Adrenal gland (tissue), 12 donors: ENCODE results near the gene GABARAP. TPM values are rescaled to one million over a fixed set of nuclear protein-coding genes. Genes with fewer than 3 reads are reported as not detected.
A peak's percentile ranks its signal among the peaks of the same experiment; 100 is the strongest.

Source experiments
- DNase-seq, 7 donors: peaks; one replicate each; pipeline ENCODE4 v3.0.0-alpha.2; 2019 to 2020
- H3K27ac ChIP-seq, 5 donors: fragments of 200-600 bp; sonication (generic) in 4 of 5; 1 replicate in 3 of 5; 2 replicates in 2 of 5; pipeline versions ENCODE4 v1.5.1 to v1.8.0; 2016 to 2020; ENCODE audit warnings: mild to moderate bottlenecking in 1 of 5
- H3K27me3 ChIP-seq: fragments of 200-600 bp; 2 replicates; pipeline ENCODE4 v1.8.0; 2021
- H3K36me3 ChIP-seq, 2 donors: fragments of 200-600 bp; replicated peaks in 1 of 2; 1 replicate in 1 of 2; 2 replicates in 1 of 2; pipeline versions ENCODE4 v1.5.1 to v1.8.0; 2018 to 2022
- H3K4me1 ChIP-seq, 2 donors: fragments of 200-600 bp; replicated peaks in 1 of 2; 1 replicate in 1 of 2; 2 replicates in 1 of 2; pipeline versions ENCODE4 v1.5.1 to v1.8.0; 2018 to 2021
- H3K4me3 ChIP-seq, 4 donors: fragments of 200-600 bp; sonication (generic) in 3 of 4; one replicate each; pipeline ENCODE4 v1.5.1; 2016 to 2018
- H3K9me3 ChIP-seq, 3 donors: fragments of 200-600 bp; sonication (generic) in 1 of 3; replicated peaks in 1 of 3; 1 replicate in 2 of 3; 2 replicates in 1 of 3; pipeline versions ENCODE4 v1.5.1 to v1.8.0; 2016 to 2021
- POLR2A ChIP-seq, 2 donors: fragments of 450-650 bp; IDR thresholded peaks; one replicate each; pipeline ENCODE4 v1.6.1; 2017; ENCODE audit warnings: antibody characterized with exemption in 2 of 2, mild to moderate bottlenecking in 2 of 2, moderate library complexity in 1 of 2
- whole genome bisulfite sequencing, 4 donors: extraction: QIAGEN DNeasy Blood & Tissue Kit in 2 of 4; methylation state at CpG; one replicate each; pipeline versions ENCODE4 v1.1.5 to v1.1.7; 2013 to 2017; 5-methylcytosine and 5-hydroxymethylcytosine counted together
- intact Hi-C, 2 donors: fragments of 100-400 bp; cut with DNase I; formaldehyde crosslinking; loops; one replicate each; pipeline versions ENCODE4 v1.14.1 to v1.15.0; 2022 to 2023
- polyA plus RNA-seq, 3 donors: library from polyadenylated mRNA; stranded (reverse); fragments of 200-250 nt in 2 of 3; fragments of 350-450 nt in 1 of 3; fragmentation: Illumina TruSeq in 1 of 3; extraction: RNeasy Lipid Tissue Mini Kit (QIAGEN cat#74804) in 1 of 3; gene quantifications; one replicate each; pipeline ENCODE4 v1.2.3, GENCODE V29; 2013 to 2014
- total RNA-seq, 9 donors: library from RNA; depleted of rRNA in 4 of 9; stranded (reverse); fragments of >200 nt in 4 of 9; fragments of 120-200 nt in 1 of 9; fragmentation: NEBNext Ultra II Directional in 1 of 9; extraction: Animal tissue kit (Norgen Biotek cat#: 25700) in 1 of 9; gene quantifications; one replicate each; pipeline versions ENCODE4 v1.1.0 to v1.2.4, GENCODE V29; 2013 to 2023
- TF ChIP-seq, protein P1 (sequence below), 6 experiments: fragments of 450-650 bp in 4 of 6; fragments of 200-600 bp in 2 of 6; sonication (generic) in 1 of 6; IDR thresholded peaks; 1 replicate in 5 of 6; 2 replicates in 1 of 6; pipeline versions ENCODE4 v1.5.1 to v1.8.0; 2016 to 2021; ENCODE audit warnings: antibody characterized with exemption in 6 of 6, mild to moderate bottlenecking in 2 of 6, moderate library complexity in 1 of 6
- donor health status: healthy with polysubstance abuse.
- donor health status: Bipolar disorder and iron deficiency.
- donor health status: DM: yes; HTN: yes; CAD: no.
- donor health status: DM: no; HTN: no; CAD: no.
- donor health status: DM: no; HTN: no; CAD: no.
- donor health status: DM: yes; HTN: yes; CAD: no.

GABARAP gene
- total and polyA plus RNA-seq, 12 donors: 195 to 1,285 (median 840) TPM

DNA sequence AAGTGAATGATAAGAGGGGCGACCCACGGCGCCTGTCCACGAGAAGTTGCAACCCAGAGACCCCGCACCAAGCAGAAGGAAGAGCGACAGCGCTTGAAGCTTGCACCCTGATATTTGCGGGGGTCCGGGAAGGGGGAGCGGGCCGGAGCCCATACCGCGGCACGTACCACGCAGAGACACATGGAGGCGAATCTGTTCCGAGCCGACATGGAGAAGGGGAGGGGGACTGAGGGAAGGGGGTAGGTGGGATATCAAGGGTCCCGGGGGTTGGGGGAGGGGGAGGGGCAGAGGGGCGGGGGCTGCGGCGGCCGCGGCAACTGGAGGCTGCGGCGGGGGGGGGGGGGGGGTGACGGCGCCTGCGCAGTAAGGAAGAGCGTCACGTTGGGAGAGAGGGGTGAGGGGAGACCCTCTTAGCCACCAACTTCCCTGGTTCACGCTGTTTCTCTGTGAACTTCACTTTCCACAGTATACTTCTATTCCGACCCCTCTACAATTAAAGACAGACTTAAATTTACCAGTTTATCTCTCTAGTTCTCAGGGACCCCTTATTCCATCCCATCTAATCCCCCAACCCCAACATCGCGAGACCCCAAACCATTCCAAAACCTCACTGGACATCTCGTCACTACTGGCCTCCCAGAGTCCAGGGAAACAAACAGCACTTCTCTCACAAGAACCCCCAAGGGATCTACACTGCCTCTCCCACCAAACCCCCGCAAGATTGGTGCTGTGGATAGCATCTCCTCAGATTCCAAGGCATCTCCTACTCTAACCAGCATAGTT lies 30.6 kb downstream of the GABARAP start:
- no peak overlapping the region for H3K4me3 ChIP-seq
- H3K4me1 ChIP-seq: peaks cover 17 to 36% of the 10 kb centered on the region in 2 donors
- peak overlapping the region in 1 of 5 donors; percentile 34 for H3K27ac ChIP-seq
- DNase-seq: peak in 1 of 7 donors; percentile 21
- intact Hi-C loops: no loop called here
- TF ChIP-seq, protein P1, sequence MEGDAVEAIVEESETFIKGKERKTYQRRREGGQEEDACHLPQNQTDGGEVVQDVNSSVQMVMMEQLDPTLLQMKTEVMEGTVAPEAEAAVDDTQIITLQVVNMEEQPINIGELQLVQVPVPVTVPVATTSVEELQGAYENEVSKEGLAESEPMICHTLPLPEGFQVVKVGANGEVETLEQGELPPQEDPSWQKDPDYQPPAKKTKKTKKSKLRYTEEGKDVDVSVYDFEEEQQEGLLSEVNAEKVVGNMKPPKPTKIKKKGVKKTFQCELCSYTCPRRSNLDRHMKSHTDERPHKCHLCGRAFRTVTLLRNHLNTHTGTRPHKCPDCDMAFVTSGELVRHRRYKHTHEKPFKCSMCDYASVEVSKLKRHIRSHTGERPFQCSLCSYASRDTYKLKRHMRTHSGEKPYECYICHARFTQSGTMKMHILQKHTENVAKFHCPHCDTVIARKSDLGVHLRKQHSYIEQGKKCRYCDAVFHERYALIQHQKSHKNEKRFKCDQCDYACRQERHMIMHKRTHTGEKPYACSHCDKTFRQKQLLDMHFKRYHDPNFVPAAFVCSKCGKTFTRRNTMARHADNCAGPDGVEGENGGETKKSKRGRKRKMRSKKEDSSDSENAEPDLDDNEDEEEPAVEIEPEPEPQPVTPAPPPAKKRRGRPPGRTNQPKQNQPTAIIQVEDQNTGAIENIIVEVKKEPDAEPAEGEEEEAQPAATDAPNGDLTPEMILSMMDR (IDR thresholded peaks at IDR 0.05): no peak
- TF ChIP-seq POLR2A (IDR thresholded peaks at IDR 0.05): no peak
- no peaks in the 10 kb centered on the region for H3K36me3 ChIP-seq
- WGBS, 4 donors: 36 to 50% (median 43%) methylated on average over 22 to 37 of the region's 37 CpGs
- H3K27me3 ChIP-seq: no peaks in the 10 kb centered on the region
- no peaks in the 10 kb centered on the region for H3K9me3 ChIP-seq

DNA sequence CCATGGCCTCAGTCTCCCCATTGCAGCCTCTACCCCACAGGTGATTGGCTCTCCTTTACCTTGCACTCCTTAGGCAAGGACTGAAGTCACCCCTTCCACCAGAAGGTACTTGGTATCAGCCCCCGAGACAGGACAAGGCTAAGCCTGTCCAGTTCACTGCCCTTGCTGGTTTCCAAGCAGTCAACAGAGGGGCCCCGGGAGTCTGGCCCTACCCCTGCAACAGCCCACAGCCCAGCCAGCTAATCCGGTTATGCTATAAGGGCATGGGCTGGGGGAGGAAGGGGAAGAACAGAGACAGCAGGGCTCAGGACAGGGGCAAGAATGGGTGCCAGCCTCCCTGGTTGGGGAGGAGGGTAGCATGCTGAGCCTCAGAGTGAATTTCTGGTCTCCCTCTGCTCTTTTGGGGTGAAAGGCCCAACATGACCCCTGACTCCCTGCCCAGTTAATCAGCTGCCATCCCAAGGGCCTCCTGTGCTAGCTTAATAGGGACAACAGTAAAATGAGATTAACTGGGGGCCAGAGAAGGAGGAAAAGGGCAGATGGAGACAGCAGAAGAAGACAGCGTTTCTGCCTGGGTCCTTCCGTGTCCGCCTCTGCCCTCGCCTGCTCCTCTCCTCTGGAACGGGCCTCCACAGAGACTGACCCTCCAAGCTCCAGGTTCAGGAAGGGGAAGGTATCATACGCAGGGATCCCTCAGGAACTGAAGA lies 33.3 kb downstream of the GABARAP start:
- Histone ChIP-seq H3K27ac (peak overlapping the region in 1 of 5 donors; percentile 30), H3K4me1 (peaks cover 1 to 19% of the 10 kb centered on the region in 2 donors), H3K27me3 (no peaks in the 10 kb centered on the region), H3K36me3 (no peaks in the 10 kb centered on the region), H3K4me3 (no peak overlapping the region), H3K9me3 (no peaks in the 10 kb centered on the region)
- 72 to 85% (median 80%) methylated on average over 9 of the region's 9 CpGs for WGBS, 4 donors
- no peak for TF ChIP-seq POLR2A (IDR thresholded peaks at IDR 0.05)
- TF ChIP-seq, protein P1 (IDR thresholded peaks at IDR 0.05): no peak
- DNase-seq: peak in 1 of 7 donors; percentile 13
- intact Hi-C loops: no loop called here

DNA sequence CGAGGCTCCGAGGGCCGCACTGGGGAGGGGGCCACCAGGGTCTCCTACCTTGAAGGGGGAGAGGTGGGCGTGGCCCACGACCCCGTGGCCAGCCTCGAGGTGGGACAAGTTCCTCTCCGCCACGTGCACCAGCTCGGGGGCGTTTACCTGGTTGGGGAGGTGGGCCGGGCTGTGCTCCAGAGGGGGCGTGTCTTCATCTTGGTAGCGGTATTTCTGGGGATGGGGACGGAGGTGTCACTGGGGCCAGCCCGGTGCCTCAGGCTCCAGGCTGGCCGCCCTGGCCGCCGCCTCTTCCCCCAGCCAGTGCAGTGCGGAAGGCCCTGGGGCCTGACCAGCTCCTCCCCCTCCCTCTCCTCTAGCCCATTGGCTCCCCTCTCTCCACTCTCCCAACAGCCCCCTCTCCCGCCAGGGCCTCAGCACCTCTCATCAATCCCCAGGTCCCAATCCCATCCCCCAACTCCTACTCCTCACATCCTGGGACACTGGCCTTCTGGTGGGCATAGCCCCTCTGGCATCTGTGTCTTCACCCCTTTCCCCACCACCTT lies 34.1 kb downstream of the GABARAP start:
- H3K27ac ChIP-seq: peak overlapping the region in 1 of 5 donors; percentile 30
- WGBS, 4 donors: 70 to 97% (median 82%) methylated on average over 1 to 21 of the region's 21 CpGs
- intact Hi-C loops: no loop called here
- H3K4me3 ChIP-seq: no peak overlapping the region
- peaks cover 0 to 15% of the 10 kb centered on the region in 2 donors for H3K4me1 ChIP-seq
- no peaks in the 10 kb centered on the region for H3K27me3 ChIP-seq
- no peaks in the 10 kb centered on the region for H3K9me3 ChIP-seq
- peaks cover 0 to 8% of the 10 kb centered on the region in 2 donors for H3K36me3 ChIP-seq
- peak in 2 of 7 donors; percentile 13 to 17 for DNase-seq
- no peak for TF ChIP-seq POLR2A (IDR thresholded peaks at IDR 0.05)
- TF ChIP-seq, protein P1 (IDR thresholded peaks at IDR 0.05): no peak
